Stimulated activated CD4-positive, alpha-beta T cell treated with anti-CD3 and anti-CD28 coated beads, TNF-alpha, amount 100 ng/mL, for 24 hours (primary cell): ENCODE data around the gene ADGRD1.

Experiments used
- DNase-seq, 3 experiments: peaks; one replicate each; pipeline ENCODE4 v3.0.0-alpha.2; 2020; ENCODE audit warnings: low read depth in 3 of 3

ADGRD1 gene

GRCh38 chr12:130965668-130966067, 12.0 kb downstream of the ADGRD1 start:
- DNase-seq: no peak

DNA sequence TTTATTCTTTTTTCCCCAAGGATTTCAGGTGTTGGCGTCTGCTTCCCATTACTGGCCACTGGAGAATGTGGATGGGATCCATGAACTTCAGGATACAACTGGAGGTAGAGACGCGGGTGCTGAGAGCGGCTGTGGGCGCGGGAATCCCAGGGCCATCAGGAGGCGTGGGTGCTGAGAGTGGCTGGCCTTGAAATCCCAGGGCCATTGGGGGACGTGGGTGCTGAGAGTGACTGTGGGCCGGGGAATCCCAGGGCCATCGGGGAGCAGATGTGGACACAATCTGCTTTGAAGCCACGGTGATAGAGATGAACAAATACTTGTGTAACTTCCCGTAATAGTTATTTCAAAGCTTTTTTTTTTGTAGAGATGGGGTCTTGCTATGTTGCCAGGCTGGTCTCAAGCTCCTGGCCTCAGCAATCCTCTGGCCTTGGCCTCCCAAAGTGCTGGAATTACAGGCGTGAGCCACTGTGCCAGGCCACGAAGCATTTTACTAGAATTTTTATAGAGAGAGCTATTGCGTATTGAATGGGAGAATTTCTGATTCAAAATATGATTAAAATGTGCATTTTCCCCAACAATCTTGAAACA, 12.8 kb downstream of the ADGRD1 start:
- no peak for DNase-seq

- DNase-seq: no peak
Measured at GRCh38 chr12:130967636-130968035, 13.9 kb downstream of the ADGRD1 start.

DNA sequence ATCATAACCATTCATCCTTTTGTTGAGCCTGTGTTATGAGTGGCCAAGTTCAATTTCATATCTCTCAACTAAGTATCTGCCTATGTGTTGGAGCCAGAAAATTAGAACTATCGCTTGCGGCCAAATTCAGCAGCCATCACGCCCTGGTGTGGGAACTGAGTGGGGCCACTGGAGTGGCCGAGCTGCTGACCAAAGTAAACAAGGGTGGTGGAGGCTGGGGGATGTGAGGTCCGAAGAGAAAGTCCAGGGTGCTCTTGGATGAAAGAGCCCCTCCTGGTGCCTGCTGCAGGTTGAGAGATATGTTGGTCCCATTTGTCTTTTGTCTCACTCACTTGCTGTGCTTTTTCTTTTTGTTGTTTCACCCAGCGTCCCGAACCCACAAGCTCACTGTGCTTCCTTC, 14.9 kb downstream of the ADGRD1 start:
- DNase-seq: no peak

DNA sequence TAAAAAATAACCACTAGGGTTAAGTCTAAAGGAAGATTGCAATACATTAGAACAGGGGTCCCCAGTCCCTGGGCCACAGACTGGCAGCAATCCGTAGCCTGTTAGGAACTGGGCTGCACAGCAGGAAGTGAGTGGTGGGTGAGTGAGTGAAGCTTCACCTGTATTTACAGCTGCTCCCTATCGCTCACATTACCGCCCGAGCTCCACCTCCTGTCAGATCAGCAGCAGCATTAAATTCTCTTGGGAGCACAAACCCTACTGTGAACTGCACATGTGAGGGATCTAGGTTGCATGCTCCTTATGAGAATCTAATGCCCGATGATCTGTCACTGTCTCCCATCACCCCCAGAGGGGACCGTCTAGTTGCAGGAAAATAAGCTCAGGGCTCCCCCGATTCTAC, 15.5 kb downstream of the ADGRD1 start:
- no peak for DNase-seq

- DNase-seq: no peak
Measured at GRCh38 chr12:130970165-130970907, 16.6 kb downstream of the ADGRD1 start.

- no peak for DNase-seq
Measured at GRCh38 chr12:130970908-130971233, 17.2 kb downstream of the ADGRD1 start.

DNA sequence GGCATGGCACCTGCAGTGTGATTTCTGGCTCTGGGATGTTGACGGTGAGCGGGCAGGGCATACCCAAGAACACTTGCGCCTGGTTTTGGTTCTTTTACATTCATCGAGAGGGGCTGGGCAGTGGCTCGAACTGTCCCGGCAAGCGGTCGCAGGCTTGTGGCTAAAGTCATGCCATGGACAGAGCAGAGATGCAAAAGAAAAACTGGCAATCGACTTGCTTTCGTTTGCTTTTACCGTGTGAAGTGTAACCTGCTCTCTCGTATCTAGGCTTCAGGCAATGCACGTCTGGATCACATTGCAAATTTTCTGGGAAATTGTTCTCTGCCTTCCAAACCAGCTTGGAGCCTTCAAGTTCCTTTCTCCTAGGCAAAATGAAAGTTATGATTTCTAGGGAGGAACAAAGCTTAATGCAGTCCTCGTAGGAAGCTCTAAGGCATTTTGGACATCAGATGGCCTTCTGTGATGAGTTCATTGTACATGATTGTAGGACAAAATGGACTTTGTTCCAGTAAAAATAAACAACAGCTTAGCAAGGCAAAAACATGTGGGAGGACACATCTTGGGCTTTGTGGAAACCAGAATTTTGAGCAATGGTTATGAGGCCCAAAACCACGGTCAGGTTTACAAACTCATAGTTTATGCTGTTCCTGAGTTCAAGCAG, 18.3 kb downstream of the ADGRD1 start:
- DNase-seq: no peak

DNA sequence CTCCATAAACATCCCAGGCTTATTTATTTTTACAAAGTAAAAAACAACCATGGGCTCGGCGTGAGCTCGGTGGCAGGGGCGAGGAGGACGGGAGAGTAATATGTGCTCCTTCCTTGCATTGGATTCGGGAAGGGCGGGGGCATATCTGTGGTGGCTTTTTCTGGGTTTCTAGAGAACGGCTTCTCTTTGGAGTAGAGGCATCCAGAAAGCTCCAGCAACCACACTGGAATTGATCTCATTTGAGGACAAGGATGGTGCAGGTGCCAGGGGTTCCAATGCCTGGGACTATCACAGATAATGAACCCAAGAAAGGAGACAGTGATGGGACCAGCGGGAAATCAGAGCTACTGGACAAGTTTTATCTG, 18.9 kb downstream of the ADGRD1 start:
- DNase-seq: no peak

- no peak for DNase-seq
Measured at GRCh38 chr12:130973109-130973508, 19.4 kb downstream of the ADGRD1 start.

DNA sequence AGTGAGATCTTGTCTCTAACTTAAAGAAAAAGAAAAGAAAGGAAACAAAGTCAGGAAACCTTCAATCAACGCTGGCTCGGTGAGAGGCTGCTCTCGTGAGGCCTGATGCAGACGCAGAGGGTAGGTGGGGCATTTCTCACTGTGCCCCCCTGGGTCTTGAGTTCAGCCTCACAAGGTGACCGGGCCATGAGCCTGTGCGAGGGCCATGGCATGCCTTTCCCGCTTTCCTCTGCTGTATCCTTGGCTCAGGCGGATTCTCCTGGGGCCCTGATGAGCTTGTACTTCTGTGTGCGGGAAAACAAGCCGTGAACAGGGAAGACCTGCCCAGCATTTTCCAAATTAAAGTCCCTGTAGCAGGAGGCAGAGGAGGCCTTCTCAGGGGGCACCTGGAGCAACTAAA, 20.2 kb downstream of the ADGRD1 start:
- DNase-seq: no peak

- no peak for DNase-seq
Measured at GRCh38 chr12:130975116-130975515, 21.4 kb downstream of the ADGRD1 start.

GRCh38 chr12:130976171-130976720, 22.5 kb downstream of the ADGRD1 start:
- no peak for DNase-seq

DNA sequence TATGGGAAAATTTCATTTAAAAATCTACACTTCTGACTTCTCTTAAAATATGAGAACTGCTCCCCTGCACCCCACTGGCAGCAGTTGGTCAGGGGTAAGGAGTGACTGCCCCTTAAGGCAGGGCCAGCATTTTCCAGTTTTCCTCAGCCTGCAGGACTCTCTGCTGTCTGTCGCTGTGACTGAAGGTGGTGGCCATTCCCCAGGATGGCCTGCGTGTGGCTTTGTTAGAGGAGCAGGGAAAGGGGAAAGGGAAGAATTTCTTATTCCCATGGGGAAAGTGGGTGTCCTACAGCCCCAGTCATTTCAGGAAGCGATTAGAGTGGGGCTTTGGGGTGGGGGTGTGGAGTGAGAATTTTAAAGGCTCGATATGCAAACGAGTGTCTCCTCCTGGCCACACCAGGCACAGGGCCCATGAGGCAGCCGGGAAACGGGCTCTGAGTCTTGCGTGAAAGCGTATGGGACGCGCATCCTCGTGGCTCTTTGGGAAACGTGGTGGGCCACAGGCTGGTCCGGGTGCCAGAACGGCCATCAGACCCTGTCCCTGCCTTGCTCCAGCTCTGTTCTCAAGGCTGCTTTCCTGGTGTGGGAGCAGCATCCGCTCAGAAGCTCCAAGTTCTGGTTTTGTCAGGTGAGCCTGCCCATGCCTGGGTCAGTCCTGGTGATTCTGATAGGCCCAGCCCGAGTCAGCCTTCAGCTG, 23.5 kb downstream of the ADGRD1 start:
- DNase-seq: no peak

DNA sequence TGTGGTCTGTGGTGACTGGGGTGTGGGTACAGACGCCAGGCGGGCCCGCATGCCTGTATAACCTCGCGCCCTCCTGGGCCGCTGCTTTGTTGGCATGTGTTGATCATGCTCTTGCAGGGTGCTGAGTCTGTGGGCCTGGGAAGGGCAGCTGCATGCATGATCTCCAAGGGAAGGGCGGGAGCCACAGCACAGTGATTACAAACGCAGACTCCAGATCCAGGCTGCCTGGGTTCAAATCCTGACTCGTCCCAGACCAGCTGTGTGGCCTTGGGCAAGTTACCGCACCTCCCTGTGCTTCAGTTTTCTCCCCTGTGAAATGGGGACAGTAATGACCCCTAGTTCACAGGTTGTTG, 24.0 kb downstream of the ADGRD1 start:
- DNase-seq: no peak

DNA sequence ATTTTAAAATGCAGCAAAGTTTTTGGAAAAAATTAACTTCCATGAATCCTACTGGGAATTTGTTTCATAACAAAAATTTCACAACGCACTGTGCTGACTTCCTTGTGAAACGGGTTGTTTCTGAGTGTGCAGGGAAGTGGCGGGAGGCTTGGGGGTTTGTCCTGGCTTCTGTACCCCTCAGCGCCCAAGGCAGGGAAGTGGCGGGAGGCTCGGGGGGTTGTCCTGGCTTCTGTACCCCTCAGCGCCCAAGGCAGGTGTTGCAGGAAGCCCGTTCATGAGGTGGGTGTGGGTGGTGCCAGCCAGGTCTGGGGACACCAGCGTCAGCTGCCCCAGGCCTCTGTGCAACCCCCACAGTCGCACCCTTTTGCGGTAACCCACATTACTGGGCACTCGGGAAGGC, 25.1 kb downstream of the ADGRD1 start:
- DNase-seq: no peak

GRCh38 chr12:130981074-130981742, 27.5 kb downstream of the ADGRD1 start:
- DNase-seq: no peak

- DNase-seq: no peak
Measured at GRCh38 chr12:130981911-130982310, 28.2 kb downstream of the ADGRD1 start.

GRCh38 chr12:130982565-130983225, 29.0 kb downstream of the ADGRD1 start:
- DNase-seq: no peak

- no peak for DNase-seq
Measured at GRCh38 chr12:130983328-130984017, 29.8 kb downstream of the ADGRD1 start.
